SK-N-SH (cell line): Measurements from ENCODE around the gene ECM1. TPM values are rescaled to one million over a fixed set of nuclear protein-coding genes. Genes with fewer than 3 reads are reported as not detected.

Source experiments
- CTCF ChIA-PET: fragments of 300-600, 350-600 bp; formaldehyde crosslinking; extraction: SDS; loops from one replicate; lab custom pipeline; 2021; lab: Yijun Ruan, JAX
- POLR2A ChIA-PET: fragments of 350-600 bp; sonication (Branson Sonifier 250); formaldehyde crosslinking; extraction: SDS; loops from one replicate; lab custom pipeline; 2020; ENCODE audit warnings: antibody characterized with exemption, inconsistent platforms; lab: Yijun Ruan, JAX
- DNase-seq: peaks from one replicate; pipeline ENCODE4 v3.0.0; 2012
- H2AFZ ChIP-seq: fragments of 200-600 bp; sonication (generic); 2 replicates; pipeline ENCODE4 v1.8.1; 2016; ENCODE audit warnings: antibody characterized with exemption, mild to moderate bottlenecking, low read depth
- H3F3A ChIP-seq: fragments of 200-600 bp; sonication (generic); replicated peaks from 2 replicates; pipeline ENCODE3; 2016; ENCODE audit warnings: antibody characterized with exemption, mild to moderate bottlenecking; ENCODE audit not compliant: insufficient read depth
- H3K27ac ChIP-seq, 2 experiments: fragments of 200-500 bp in 1 of 2; fragments of 200-600 bp in 1 of 2; sonication (Bioruptor generic) in 1 of 2; sonication (generic), shearing (Covaris generic) in 1 of 2; 2 replicates each; pipeline versions ENCODE4 v1.5.1 to v1.6.1; 2014 to 2016; ENCODE audit warnings: low read depth in 2 of 2, inconsistent platforms in 1 of 2, low read length in 1 of 2, mild to moderate bottlenecking in 1 of 2, mixed read lengths in 1 of 2
- H3K27me3 ChIP-seq: fragments of 200-600 bp; sonication (generic), shearing (Covaris generic); 2 replicates; pipeline ENCODE4 v1.6.1; 2016; ENCODE audit warnings: mixed run types; ENCODE audit not compliant: insufficient read depth
- H3K36me3 ChIP-seq, 2 experiments: fragments of 200-500 bp in 1 of 2; fragments of 200-600 bp in 1 of 2; sonication (Bioruptor generic) in 1 of 2; sonication (generic) in 1 of 2; replicated peaks in 1 of 2; 2 replicates each; pipeline versions ENCODE3 to v1.5.1; 2014 to 2016; ENCODE audit warnings: low read length in 1 of 2, mild to moderate bottlenecking in 1 of 2; ENCODE audit not compliant: insufficient read depth in 2 of 2, control insufficient read depth in 1 of 2
- H3K4me1 ChIP-seq, 2 experiments: fragments of 200-500 bp in 1 of 2; fragments of 200-600 bp in 1 of 2; sonication (Bioruptor generic) in 1 of 2; sonication (generic), shearing (Covaris generic) in 1 of 2; 2 replicates each; pipeline versions ENCODE4 v1.5.1 to v1.6.1; 2014 to 2016; ENCODE audit warnings: low read depth in 1 of 2, low read length in 1 of 2, mixed run types in 1 of 2; ENCODE audit not compliant: insufficient read depth in 2 of 2, control insufficient read depth in 1 of 2
- H3K4me2 ChIP-seq: fragments of 200-600 bp; sonication (generic), shearing (Covaris generic); 2 replicates; pipeline ENCODE4 v1.6.1; 2017; ENCODE audit warnings: mixed run types
- H3K4me3 ChIP-seq, 2 experiments: fragments of 200-500 bp in 1 of 2; fragments of 200-600 bp in 1 of 2; sonication (Bioruptor generic) in 1 of 2; sonication (generic), shearing (Covaris generic) in 1 of 2; 2 replicates each; pipeline versions ENCODE4 v1.5.1 to v1.8.1; 2014 to 2016; ENCODE audit warnings: low read depth in 2 of 2, inconsistent platforms in 1 of 2, low read length in 1 of 2, mild to moderate bottlenecking in 1 of 2, mixed read lengths in 1 of 2, moderate library complexity in 1 of 2
- H3K79me2 ChIP-seq: fragments of 200-600 bp; sonication (generic); 2 replicates; pipeline ENCODE4 v1.8.1; 2017; ENCODE audit warnings: mild to moderate bottlenecking; ENCODE audit not compliant: insufficient read depth
- H3K9ac ChIP-seq: fragments of 200-600 bp; sonication (generic); 2 replicates; pipeline ENCODE4 v1.6.1; 2017; ENCODE audit warnings: mixed run types
- H3K9me2 ChIP-seq: fragments of 200-600 bp; sonication (generic); 2 replicates; pipeline ENCODE4 v1.6.1; 2017; ENCODE audit warnings: mixed run types
- H3K9me3 ChIP-seq: fragments of 200-600 bp; sonication (generic); 2 replicates; pipeline ENCODE4 v1.6.1; 2017; ENCODE audit warnings: mixed run types, mild to moderate bottlenecking, moderate library complexity
- H4K20me1 ChIP-seq: fragments of 200-600 bp; sonication (generic); 2 replicates; pipeline ENCODE4 v1.6.1; 2017; ENCODE audit warnings: mild to moderate bottlenecking, mixed run types; ENCODE audit not compliant: insufficient read depth
- CTCF ChIP-seq: fragments of 200-600 bp; sonication (generic); IDR thresholded peaks from 2 replicates; pipeline ENCODE4 v1.6.1; 2017; ENCODE audit warnings: antibody characterized with exemption, mild to moderate bottlenecking, moderate library complexity
- ELF1 ChIP-seq: IDR thresholded peaks from 2 replicates; pipeline ENCODE4 v1.4.0; 2012
- EZH2phosphoT487 ChIP-seq: fragments of 200-600 bp; sonication (generic); IDR thresholded peaks from 2 replicates; pipeline ENCODE4 v1.6.1; 2017; ENCODE audit warnings: low read depth, mixed run types, mild to moderate bottlenecking, antibody characterized with exemption, moderate library complexity, borderline replicate concordance
- FOXM1 ChIP-seq: IDR thresholded peaks from 2 replicates; pipeline ENCODE4 v1.4.0; 2012; ENCODE audit warnings: low read depth, mild to moderate bottlenecking
- GABPA ChIP-seq: IDR thresholded peaks from 2 replicates; pipeline ENCODE4 v1.4.0; 2012; ENCODE audit warnings: low read depth, mild to moderate bottlenecking
- GATA2 ChIP-seq: sonication (generic); formaldehyde crosslinking; IDR thresholded peaks from 2 replicates; pipeline ENCODE4 v1.5.0; 2020; ENCODE audit warnings: mild to moderate bottlenecking, missing genetic modification reagents
- IRF3 ChIP-seq: fragments of 150-350 bp; IDR thresholded peaks from 2 replicates; pipeline ENCODE4 v1.6.1; 2016; ENCODE audit warnings: mild to moderate bottlenecking, low read depth, low read length
- JUND ChIP-seq: IDR thresholded peaks from 2 replicates; pipeline ENCODE4 v1.4.0; 2012
- MAX ChIP-seq: IDR thresholded peaks from 2 replicates; pipeline ENCODE4 v1.4.0; 2012; ENCODE audit warnings: low read depth
- MEF2A ChIP-seq: IDR thresholded peaks from 2 replicates; pipeline ENCODE4 v1.4.0; 2012; ENCODE audit warnings: low read depth, borderline replicate concordance
- POLR2AphosphoS5 ChIP-seq: IDR thresholded peaks from 2 replicates; pipeline ENCODE4 v1.6.1; 2012; ENCODE audit warnings: low read depth, low read length
- RAD21 ChIP-seq: IDR thresholded peaks from 2 replicates; pipeline ENCODE4 v1.6.1; 2012; ENCODE audit warnings: mild to moderate bottlenecking, low read length
- RCOR1 ChIP-seq: fragments of 150-350 bp; IDR thresholded peaks from 2 replicates; pipeline ENCODE4 v1.6.1; 2017; ENCODE audit warnings: antibody characterized with exemption, low read length
- RFX5 ChIP-seq: IDR thresholded peaks from 2 replicates; pipeline ENCODE4 v1.6.1; 2012; ENCODE audit warnings: mild to moderate bottlenecking, improper control_type of control experiment, low read length
- RXRA ChIP-seq: IDR thresholded peaks from 2 replicates; pipeline ENCODE4 v1.4.0; 2012; ENCODE audit warnings: low read depth, mild to moderate bottlenecking, borderline replicate concordance
- SMC3 ChIP-seq: IDR thresholded peaks from 2 replicates; pipeline ENCODE4 v1.6.1; 2012; ENCODE audit warnings: low read depth, low read length, improper control_type of control experiment
- TCF12 ChIP-seq: IDR thresholded peaks from 2 replicates; pipeline ENCODE4 v1.4.0; 2012
- USF2 ChIP-seq: fragments of 150-350 bp; IDR thresholded peaks from 2 replicates; pipeline ENCODE4 v1.6.1; 2017; ENCODE audit warnings: antibody characterized with exemption, low read length, low read depth, borderline replicate concordance
- YY1 ChIP-seq: IDR thresholded peaks from 2 replicates; pipeline ENCODE4 v1.4.0; 2012; ENCODE audit warnings: low read depth, mild to moderate bottlenecking
- ZBTB33 ChIP-seq: IDR thresholded peaks from 2 replicates; pipeline ENCODE4 v1.4.0; 2012; ENCODE audit warnings: low read depth, borderline replicate concordance
- WGBS: methylation state at CpG from one replicate; pipeline ENCODE4 v1.1.6; 2017; ENCODE audit warnings: low lambda C conversion rate; 5-methylcytosine and 5-hydroxymethylcytosine counted together
- polyA plus RNA-seq, 3 experiments: library from polyadenylated mRNA; depleted of rRNA; stranded (reverse); fragments of >200 nt; gene quantifications; 2 replicates each; pipeline ENCODE4 v1.2.3, GENCODE V29; 2012

ECM1 gene
- polyA plus RNA-seq, 1 of the 3 experiments (the other 2 are of a cell fraction): 32.3 TPM

- ChIA-PET CTCF (interaction anchor here (1.0 to 10.0 kb wide), 3 partner anchors 14 to 75 kb away, joined by 3 to 88 read pairs (median 69); no protein-coding TSS in a partner anchor), POLR2A (no interaction called here)
- Histone ChIP-seq H3K36me3 (no peaks in the 10 kb centered on the region), H3K4me3 (no peak overlapping the region), H3K79me2 (no peaks in the 10 kb centered on the region), H3K27me3 (no peaks in the 10 kb centered on the region), H3F3A (peaks cover 7% of the 10 kb centered on the region), H3K9me2 (no peaks in the 10 kb centered on the region), H2AFZ (no peak overlapping the region), H4K20me1 (no peaks in the 10 kb centered on the region), H3K9me3 (no peaks in the 10 kb centered on the region), H3K9ac (no peak overlapping the region), H3K4me2 (no peak overlapping the region), H3K4me1 (peaks cover 0 to 4% of the 10 kb centered on the region in 2 experiments; a peak in 1 of 4 replicates), H3K27ac (no peak overlapping the region)
- WGBS: 92% methylated on average over 16 of the region's 16 CpGs
- no peak for DNase-seq
- TF ChIP-seq GABPA (no peak), MEF2A (no peak), GATA2 (CRISPR knock-in tag) (no peak), ZBTB33 (no peak)
Measured at GRCh38 chr1:150546294-150546937, 38.5 kb downstream of the ECM1 start.

- no peak for DNase-seq
- Histone ChIP-seq H3K36me3 (no peaks in the 10 kb centered on the region), H3K4me1 (peaks cover 8 to 13% of the 10 kb centered on the region in 2 experiments; a peak in 2 of 4 replicates), H3K4me3 (peak overlapping the region; percentile 51 to 61), H3K79me2 (no peaks in the 10 kb centered on the region), H2AFZ (peak overlapping the region; percentile 50; the same call in 1 of the 2 replicates), H4K20me1 (no peaks in the 10 kb centered on the region), H3K9ac (peak overlapping the region; percentile 55), H3K27me3 (no peaks in the 10 kb centered on the region), H3F3A (peaks cover 17% of the 10 kb centered on the region), H3K4me2 (peak overlapping the region; percentile 77), H3K9me2 (no peaks in the 10 kb centered on the region), H3K9me3 (no peaks in the 10 kb centered on the region), H3K27ac (peak overlapping the region in 1 of 2 experiments; percentile 39; a peak in 1 of 4 replicates)
- 66% methylated on average over 4 of the region's 4 CpGs for WGBS
- TF ChIP-seq RFX5: no peak
- no peak for TF ChIP-seq RXRA
- no peak for TF ChIP-seq EZH2phosphoT487
- no peak for TF ChIP-seq JUND
- TF ChIP-seq MAX: no peak
- TF ChIP-seq FOXM1: no peak
- no peak for TF ChIP-seq TCF12
- TF ChIP-seq MEF2A: no peak
- TF ChIP-seq ELF1: no peak
- no peak for TF ChIP-seq YY1
- TF ChIP-seq IRF3: no peak
- TF ChIP-seq CTCF: no peak
- no peak for TF ChIP-seq POLR2AphosphoS5
- no peak for TF ChIP-seq USF2
- TF ChIP-seq GATA2 (CRISPR knock-in tag): no peak
- no peak for TF ChIP-seq RAD21
- TF ChIP-seq GABPA: no peak
- TF ChIP-seq SMC3: no peak
- no peak for TF ChIP-seq RCOR1
- POLR2A ChIA-PET: interaction anchor here (1.0 to 1.5 kb wide), 3 partner anchors 14 to 31 kb away, joined by 4 read pairs; partner anchors contain the start of gene MCL1
- CTCF ChIA-PET: interaction anchor here (1.0 to 10.0 kb wide), 5 partner anchors 12 to 458 kb away, joined by 3 to 88 read pairs (median 6); partner anchors contain the start of gene MINDY1
Measured at GRCh38 chr1:150548324-150548631, 40.4 kb downstream of the ECM1 start.
